ENCODE measurements around the gene GAR1. TPM values are rescaled to one million over a fixed set of nuclear protein-coding genes. Genes with fewer than 3 reads are reported as not detected.

The GAR1 gene
- total RNA-seq = 4.3 and 5.5 TPM in 2 replicates

DNA sequence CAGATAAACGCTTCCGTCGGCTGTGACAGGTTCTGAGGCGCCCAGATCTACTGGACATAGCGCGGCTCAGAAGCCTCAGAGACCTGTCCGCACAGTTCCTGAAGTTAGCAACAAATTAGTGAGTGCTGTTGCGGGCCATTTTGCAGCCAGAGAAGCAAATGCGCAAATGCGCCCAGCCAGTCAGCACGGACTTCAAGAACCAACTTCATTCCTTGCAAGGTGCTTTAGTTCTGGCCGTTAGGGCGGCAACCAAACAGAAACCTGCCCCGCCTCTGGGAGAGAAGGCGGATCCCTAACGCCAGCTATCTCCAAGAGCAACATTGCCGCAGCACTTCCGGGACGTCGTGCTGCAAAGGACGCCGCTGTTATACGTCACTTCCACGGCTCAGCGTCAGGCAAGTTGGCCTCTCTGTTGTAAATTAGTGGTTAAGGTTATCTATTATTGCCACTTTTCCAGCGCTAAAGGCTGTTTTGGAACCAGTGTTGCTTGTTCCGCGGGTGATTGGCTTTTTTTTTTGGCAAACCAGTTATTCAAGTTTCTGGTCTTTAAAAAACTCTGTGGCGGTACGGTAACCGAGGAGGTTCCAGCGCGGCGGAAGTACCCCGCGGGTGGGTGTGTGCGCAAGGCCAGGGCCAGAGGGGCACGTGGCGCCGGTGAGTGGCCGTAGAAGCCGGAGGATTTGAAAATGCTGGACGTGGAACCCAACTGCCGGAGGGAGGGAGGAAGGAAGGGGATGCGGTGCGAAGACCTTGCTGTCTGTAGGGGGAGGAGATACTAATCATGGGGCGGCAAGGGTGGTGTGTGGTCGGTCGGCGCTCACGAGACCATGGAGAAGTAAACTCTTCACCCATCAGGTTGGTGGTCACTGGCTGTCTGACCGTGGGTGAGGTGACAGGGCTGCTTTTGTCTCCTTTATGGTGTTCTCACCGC lies at the start of gene GAR1:
TSS of gene GAR1 (plus strand) at position 612 of the 931 bp plus-strand sequence. CDS start 403 bp downstream, outside the sequence.

GRCh38 chr4:109801895-109802319 lies 13.7 kb upstream of the GAR1 start, which contains the start of gene CFI:
TSS of gene CFI (minus strand) at chr4:109801999. CDS start at chr4:109801971, 28 bp downstream.

GRCh38 chr4:109827672-109828071 lies 12.1 kb downstream of the GAR1 start, which contains the start of gene RRH:
TSS of gene RRH (plus strand) at chr4:109827972. CDS start at chr4:109828028, 56 bp downstream.

GRCh38 chr4:109847896-109848442 lies 32.4 kb downstream of the GAR1 start, which contains the start of gene LRIT3:
TSS of gene LRIT3 (plus strand) at chr4:109848107. CDS start at chr4:109848202, 95 bp downstream.

Other genes starting within 250 kb of the GAR1 start
- gene CASP6, start 112.3 kb upstream of the GAR1 start, total RNA-seq = 7.4 and 23.5 TPM in 2 replicates
- 10.7 and 50.7 TPM in 2 replicates for gene PLA2G12A, start 85.7 kb upstream of the GAR1 start, total RNA-seq
- 0.57 and 2.2 TPM in 2 replicates for gene CFI, start 13.8 kb upstream of the GAR1 start, total RNA-seq
- 0.14 TPM in 1 of 2 replicates, not detected in the other for gene RRH, start 12.2 kb downstream of the GAR1 start, total RNA-seq
- under 0.01 TPM in 1 of 2 replicates, not detected in the other for gene LRIT3, start 32.3 kb downstream of the GAR1 start, total RNA-seq
- gene EGF, start 97.1 kb downstream of the GAR1 start, total RNA-seq = 0.22 and 1.6 TPM in 2 replicates